B cell (primary cell): ENCODE data around the gene CPSF4L. TPM values are rescaled to one million over a fixed set of nuclear protein-coding genes. Genes with fewer than 3 reads are reported as not detected.

ENCODE experiments used
- ATAC-seq: fragments of 200-7000 bp; cut with Tn5 transposase; one replicate; pipeline ENCODE4 v1.10.0; 2021; ENCODE audit warnings: low read depth, mild to moderate bottlenecking, moderate number of reproducible peaks, moderate library complexity
- CTCF ChIA-PET: fragments of 350-600 bp; sonication (Branson Sonifier 250); formaldehyde crosslinking; loops from one replicate; lab custom pipeline; 2021; ENCODE audit warnings: antibody characterized with exemption, inconsistent platforms; lab: Charles Lee
- POLR2A ChIA-PET: fragments of 350-600 bp; sonication (Branson Sonifier 250); formaldehyde crosslinking; loops from one replicate; lab custom pipeline; 2021; ENCODE audit warnings: antibody characterized with exemption; lab: Charles Lee
- DNase-seq: peaks from one replicate; pipeline ENCODE4 v3.0.0; 2013
- H2AFZ ChIP-seq: 2 replicates; pipeline ENCODE4 v1.6.1; 2012; ENCODE audit warnings: mild to moderate bottlenecking, low read depth, low read length; ENCODE audit not compliant: insufficient read depth, poor library complexity, severe bottlenecking
- H3K27ac ChIP-seq, 2 donors: 1 replicate in 1 of 2; 2 replicates in 1 of 2; pipeline ENCODE4 v1.5.1; 2012 to 2013; ENCODE audit warnings: low read length in 2 of 2, mild to moderate bottlenecking in 2 of 2, moderate library complexity in 1 of 2
- H3K27me3 ChIP-seq, 4 experiments: fragments of 200-600 bp in 1 of 4; sonication (generic) in 1 of 4; replicated peaks in 1 of 4; 1 replicate in 2 of 4; 2 replicates in 2 of 4; pipeline versions ENCODE4 v1.6.1 to v1.7.0; 2013 to 2016; ENCODE audit warnings: low read length in 3 of 4, mild to moderate bottlenecking in 2 of 4, mixed read lengths in 1 of 4, moderate library complexity in 1 of 4; ENCODE audit not compliant: insufficient read depth in 4 of 4, control insufficient read depth in 3 of 4; ENCODE audit errors: control extremely low read depth in 1 of 4
- H3K36me3 ChIP-seq, 2 experiments: replicated peaks in 1 of 2; 1 replicate in 1 of 2; 2 replicates in 1 of 2; pipeline versions ENCODE4 v1.6.1 to v1.7.1; 2013; ENCODE audit warnings: low read length in 1 of 2; ENCODE audit not compliant: insufficient read depth in 2 of 2, control insufficient read depth in 1 of 2; ENCODE audit errors: control extremely low read depth in 1 of 2, extremely low read depth in 1 of 2
- H3K4me1 ChIP-seq, 2 donors: fragments of 200-600 bp in 1 of 2; sonication (generic) in 1 of 2; 1 replicate in 1 of 2; 2 replicates in 1 of 2; pipeline versions ENCODE4 v1.5.1 to v1.6.1; 2013 to 2017; ENCODE audit warnings: low read length in 2 of 2; ENCODE audit not compliant: control insufficient read depth in 2 of 2, insufficient read depth in 2 of 2
- H3K4me2 ChIP-seq: replicated peaks from 2 replicates; pipeline ENCODE3; 2012; ENCODE audit warnings: mild to moderate bottlenecking, low read depth, low read length; ENCODE audit not compliant: poor library complexity, severe bottlenecking
- H3K4me3 ChIP-seq, 5 experiments: fragments of 200-600 bp in 1 of 5; sonication (generic) in 1 of 5; 1 replicate in 3 of 5; 2 replicates in 2 of 5; pipeline versions ENCODE4 v1.5.1 to v1.7.0; 2011 to 2016; ENCODE audit warnings: low read length in 4 of 5, mild to moderate bottlenecking in 4 of 5, low read depth in 2 of 5, control low read depth in 1 of 5, moderate library complexity in 1 of 5; ENCODE audit not compliant: insufficient read depth in 1 of 5; ENCODE audit errors: control extremely low read depth in 1 of 5, extremely low read depth in 1 of 5
- H3K79me2 ChIP-seq: fragments of 200-600 bp; sonication (generic); one replicate; pipeline ENCODE4 v1.6.0; 2016; ENCODE audit warnings: low read length; ENCODE audit not compliant: control insufficient read depth, insufficient read depth
- H3K9ac ChIP-seq: fragments of 200-600 bp; sonication (generic); 2 replicates; pipeline ENCODE4 v1.6.1; 2017; ENCODE audit warnings: mild to moderate bottlenecking, low read length, moderate library complexity
- H3K9me3 ChIP-seq, 3 donors: one replicate each; pipeline versions ENCODE4 v1.6.1 to v1.7.1; 2013; ENCODE audit warnings: low read length in 2 of 3; ENCODE audit not compliant: control insufficient read depth in 2 of 3, insufficient read depth in 1 of 3; ENCODE audit errors: control extremely low read depth in 1 of 3
- H4K20me1 ChIP-seq: 2 replicates; pipeline ENCODE4 v1.6.0; 2012; ENCODE audit warnings: mild to moderate bottlenecking, low read length; ENCODE audit not compliant: insufficient read depth, control insufficient read depth, poor library complexity, severe bottlenecking
- H3K27ac Mint-ChIP-seq: one replicate; pipeline ENCODE4 v1.8.0; 2021; ENCODE audit warnings: mixed read lengths
- H3K27me3 Mint-ChIP-seq: one replicate; pipeline ENCODE4 v1.8.0; 2021; ENCODE audit warnings: mixed read lengths
- H3K4me1 Mint-ChIP-seq: one replicate; pipeline ENCODE4 v1.8.0; 2021; ENCODE audit warnings: mixed read lengths
- H3K4me3 Mint-ChIP-seq: one replicate; pipeline ENCODE4 v1.8.0; 2021; ENCODE audit warnings: mixed read lengths
- H3K9me3 Mint-ChIP-seq: one replicate; pipeline ENCODE4 v1.8.0; 2022; ENCODE audit warnings: mixed read lengths; ENCODE audit not compliant: insufficient read depth
- EZH2 ChIP-seq: IDR thresholded peaks from 2 replicates; pipeline ENCODE4 v1.6.1; 2012; ENCODE audit warnings: borderline replicate concordance, low read depth, mild to moderate bottlenecking, moderate library complexity, low read length; ENCODE audit not compliant: insufficient read depth, poor library complexity, severe bottlenecking
- WGBS: methylation state at CpG from one replicate; pipeline ENCODE4 v1.1.5; 2013; ENCODE audit warnings: missing lambda C conversion rate; ENCODE audit not compliant: insufficient coverage; 5-methylcytosine and 5-hydroxymethylcytosine counted together
- intact Hi-C: fragments of 100-400 bp; cut with micrococcal nuclease; formaldehyde crosslinking; loops from one replicate; pipeline ENCODE4 v1.10.0; 2022
- polyA minus RNA-seq: library from RNA; depleted of rRNA, polyadenylated mRNA; stranded (reverse); fragments of >200 nt; gene quantifications from 2 replicates; pipeline ENCODE4 v1.2.3, GENCODE V29; 2012
- polyA plus RNA-seq: library from polyadenylated mRNA; depleted of rRNA; stranded (reverse); fragments of >200 nt; gene quantifications from 2 replicates; pipeline ENCODE4 v1.2.3, GENCODE V29; 2012
- total RNA-seq, 2 donors: library from RNA; stranded (reverse); fragments of 120-200 nt in 1 of 2; gene quantifications; 1 replicate in 1 of 2; 2 replicates in 1 of 2; pipeline versions ENCODE4 v1.2.3 to v1.2.4, GENCODE V29; 2013 to 2022
- TF ChIP-seq, protein P1 (sequence below): fragments of 200-600 bp; IDR thresholded peaks from one replicate; pipeline ENCODE4 v1.8.0; 2022; ENCODE audit warnings: antibody characterized with exemption, mild to moderate bottlenecking

The CPSF4L gene, protein sequence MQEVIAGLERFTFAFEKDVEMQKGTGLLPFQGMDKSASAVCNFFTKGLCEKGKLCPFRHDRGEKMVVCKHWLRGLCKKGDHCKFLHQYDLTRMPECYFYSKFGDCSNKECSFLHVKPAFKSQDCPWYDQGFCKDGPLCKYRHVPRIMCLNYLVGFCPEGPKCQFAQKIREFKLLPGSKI
- not detected in 2 replicates for total RNA-seq
- total RNA-seq (2013): not detected
- not detected in 2 replicates for polyA plus RNA-seq
- polyA minus RNA-seq: not detected in 2 replicates

DNA sequence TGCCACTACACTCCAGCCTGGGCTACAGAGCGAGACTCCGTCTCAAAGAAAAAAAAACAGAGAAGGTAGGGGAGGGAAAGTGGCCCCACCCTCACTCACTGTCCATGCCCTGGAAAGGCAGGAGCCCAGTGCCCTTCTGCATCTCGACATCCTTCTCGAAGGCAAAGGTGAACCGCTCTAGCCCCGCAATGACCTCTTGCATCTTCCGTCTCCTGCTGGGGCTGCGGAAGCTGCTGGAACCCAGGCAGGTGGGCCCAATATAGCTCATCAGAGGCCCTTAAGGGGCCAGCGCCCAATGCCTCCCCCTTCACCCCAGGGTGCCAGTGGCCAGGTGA lies at the start of gene CPSF4L:
TSS of gene CPSF4L (minus strand) at position 264 of the 335 bp plus-strand sequence. CDS start at position 202, 62 bp downstream.
- H3K4me1 ChIP-seq: no peaks in the 10 kb centered on the region
- WGBS: 98% methylated on average over 7 of the region's 9 CpGs
- H3K4me3 Mint-ChIP-seq: no peak within 1 kb of the TSS

DNA sequence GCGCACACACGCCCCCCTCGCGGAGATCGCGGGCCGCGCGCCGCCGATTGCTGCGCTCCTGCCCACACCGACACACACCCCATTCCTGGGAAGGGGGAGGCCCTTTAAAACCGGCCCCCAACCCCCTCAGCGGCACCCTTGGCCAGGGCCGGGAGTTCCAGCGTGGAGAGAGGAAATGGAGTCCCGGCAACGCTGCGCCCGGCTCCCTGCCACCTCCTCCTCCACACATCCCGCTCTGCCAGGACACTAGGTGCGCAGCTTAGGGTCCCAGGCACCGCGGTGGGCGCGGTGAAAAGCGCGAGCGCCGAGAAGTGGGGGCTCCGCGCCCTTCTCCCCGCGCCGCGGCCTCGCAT lies 49.7 kb upstream of the CPSF4L start:
- H3K9me3 ChIP-seq: no peaks in the 10 kb centered on the region
- H3K79me2 ChIP-seq: no peaks in the 10 kb centered on the region
- ChIA-PET POLR2A (interaction anchor here (1.2 kb wide), 1 partner anchor 17 kb away, joined by 3 read pairs; no protein-coding TSS in a partner anchor), CTCF (interaction anchor here (0.9 to 4.1 kb wide), 3 partner anchors 8 to 59 kb away, joined by 4 to 23 read pairs (median 5); no protein-coding TSS in a partner anchor)
- TF ChIP-seq, protein P1, sequence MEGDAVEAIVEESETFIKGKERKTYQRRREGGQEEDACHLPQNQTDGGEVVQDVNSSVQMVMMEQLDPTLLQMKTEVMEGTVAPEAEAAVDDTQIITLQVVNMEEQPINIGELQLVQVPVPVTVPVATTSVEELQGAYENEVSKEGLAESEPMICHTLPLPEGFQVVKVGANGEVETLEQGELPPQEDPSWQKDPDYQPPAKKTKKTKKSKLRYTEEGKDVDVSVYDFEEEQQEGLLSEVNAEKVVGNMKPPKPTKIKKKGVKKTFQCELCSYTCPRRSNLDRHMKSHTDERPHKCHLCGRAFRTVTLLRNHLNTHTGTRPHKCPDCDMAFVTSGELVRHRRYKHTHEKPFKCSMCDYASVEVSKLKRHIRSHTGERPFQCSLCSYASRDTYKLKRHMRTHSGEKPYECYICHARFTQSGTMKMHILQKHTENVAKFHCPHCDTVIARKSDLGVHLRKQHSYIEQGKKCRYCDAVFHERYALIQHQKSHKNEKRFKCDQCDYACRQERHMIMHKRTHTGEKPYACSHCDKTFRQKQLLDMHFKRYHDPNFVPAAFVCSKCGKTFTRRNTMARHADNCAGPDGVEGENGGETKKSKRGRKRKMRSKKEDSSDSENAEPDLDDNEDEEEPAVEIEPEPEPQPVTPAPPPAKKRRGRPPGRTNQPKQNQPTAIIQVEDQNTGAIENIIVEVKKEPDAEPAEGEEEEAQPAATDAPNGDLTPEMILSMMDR: no peak
- no peaks in the 10 kb centered on the region for H3K27me3 Mint-ChIP-seq
- WGBS: under 1% methylated on average over 38 of the region's 38 CpGs
- intact Hi-C loops: loop anchor here (1.0 to 5.0 kb wide), 4 partner anchors 39 to 119 kb away; partner anchors contain the start of gene COG1
- H3K36me3 ChIP-seq: no peaks in the 10 kb centered on the region
- peaks cover 14 to 24% of the 10 kb centered on the region in 2 donors for H3K4me1 ChIP-seq
- H2AFZ ChIP-seq: peak overlapping the region; percentile 95
- H3K4me2 ChIP-seq: peak overlapping the region; percentile 99
- peaks cover 0 to 22% (median 5%) of the 10 kb centered on the region in 4 experiments for H3K27me3 ChIP-seq
- H3K4me3 Mint-ChIP-seq: peak overlapping the region; percentile 94
- peak overlapping the region; percentile 60 to 74 (median 68) for H3K4me3 ChIP-seq
- H3K27ac ChIP-seq: peak overlapping the region in 1 of 2 donors; percentile 70
- peak; percentile 50 for DNase-seq
- H3K9me3 Mint-ChIP-seq: no peaks in the 10 kb centered on the region
- H4K20me1 ChIP-seq: no peaks in the 10 kb centered on the region
- peak overlapping the region; percentile 82 for H3K9ac ChIP-seq
- peak; percentile 4 for ATAC-seq
- peak overlapping the region; percentile 51 for H3K27ac Mint-ChIP-seq
- peaks cover 16% of the 10 kb centered on the region for H3K4me1 Mint-ChIP-seq

More for the DNA sequence above, at the start of gene CPSF4L:
- H3K27me3 Mint-ChIP-seq: no peaks in the 10 kb centered on the region
- no peak within 1 kb of the TSS for H3K9ac ChIP-seq
- H3K4me1 Mint-ChIP-seq: no peaks in the 10 kb centered on the region
- no peaks in the 10 kb centered on the region for H4K20me1 ChIP-seq
- no peaks in the 10 kb centered on the region for H3K9me3 ChIP-seq
- H3K27ac Mint-ChIP-seq: no peak within 1 kb of the TSS
- H3K4me3 ChIP-seq: no peak within 1 kb of the TSS
- no peak within 1 kb of the TSS for H2AFZ ChIP-seq
- no peak within 1 kb of the TSS for H3K27ac ChIP-seq
- TF ChIP-seq, protein P1: no peak
- no peak for TF ChIP-seq EZH2
- CTCF ChIA-PET: interaction anchor here (0.6 to 17.2 kb wide), 2 partner anchors 108 to 861 kb away, joined by 3 to 296 read pairs; no protein-coding TSS in a partner anchor
- ATAC-seq (no peak), DNase-seq (no peak)
- H3K79me2 ChIP-seq: no peaks in the 10 kb centered on the region
- POLR2A ChIA-PET: no interaction called here
- no peak within 1 kb of the TSS for H3K4me2 ChIP-seq
- H3K27me3 ChIP-seq: no peaks in the 10 kb centered on the region
- H3K9me3 Mint-ChIP-seq: no peaks in the 10 kb centered on the region
- intact Hi-C loops: no loop called here
- no peaks in the 10 kb centered on the region for H3K36me3 ChIP-seq
